Keratinocyte (primary cell): ENCODE measurements around the gene TBX3. TPM values are rescaled to one million over a fixed set of nuclear protein-coding genes. Genes with fewer than 3 reads are reported as not detected.

Source experiments
- DNase-seq: peaks from one replicate; pipeline ENCODE4 v3.0.0-alpha.2; 2011; ENCODE audit warnings: low read depth, missing footprints, low spot score
- FAIRE-seq: peaks from 2 replicates; lab custom pipeline; 2011; peaks lifted over from hg19 to GRCh38; lab: Jason Lieb, UNC
- H2AFZ ChIP-seq: 2 replicates; pipeline ENCODE4 v1.6.0; 2012; ENCODE audit warnings: low read length, control low read depth, inconsistent platforms; ENCODE audit not compliant: control insufficient read depth
- H3K27ac ChIP-seq: 2 replicates; pipeline ENCODE4 v1.5.1; 2011; ENCODE audit warnings: low read length; ENCODE audit not compliant: control insufficient read depth, insufficient read depth
- H3K27me3 ChIP-seq: 3 replicates; pipeline ENCODE4 v1.6.0; 2011; ENCODE audit warnings: low read length; ENCODE audit not compliant: control insufficient read depth, insufficient read depth; ENCODE audit errors: extremely low read depth
- H3K36me3 ChIP-seq, 2 experiments: 2 replicates in 1 of 2; 3 replicates in 1 of 2; pipeline ENCODE4 v1.5.1; 2011; ENCODE audit warnings: low read length in 2 of 2, mild to moderate bottlenecking in 1 of 2; ENCODE audit not compliant: control insufficient read depth in 2 of 2, insufficient read depth in 2 of 2; ENCODE audit errors: extremely low read depth in 1 of 2
- H3K4me1 ChIP-seq: 3 replicates; pipeline ENCODE4 v1.5.1; 2011; ENCODE audit warnings: low read length; ENCODE audit not compliant: control insufficient read depth, insufficient read depth; ENCODE audit errors: extremely low read depth
- H3K4me2 ChIP-seq: 3 replicates; pipeline ENCODE4 v1.6.0; 2011; ENCODE audit warnings: low read depth, low read length; ENCODE audit not compliant: control insufficient read depth, insufficient read depth; ENCODE audit errors: extremely low read depth
- H3K4me3 ChIP-seq, 3 experiments: fragments of 200-600 bp in 1 of 3; sonication (generic) in 1 of 3; 2 replicates in 2 of 3; 3 replicates in 1 of 3; pipeline ENCODE4 v1.5.1; 2011 to 2016; ENCODE audit warnings: low read length in 3 of 3, mild to moderate bottlenecking in 3 of 3, control low read depth in 2 of 3, inconsistent platforms in 1 of 3, low read depth in 1 of 3, mixed read lengths in 1 of 3, mixed run types in 1 of 3, moderate library complexity in 1 of 3; ENCODE audit not compliant: control insufficient read depth in 2 of 3, insufficient read depth in 2 of 3; ENCODE audit errors: extremely low read depth in 1 of 3
- H3K79me2 ChIP-seq: 2 replicates; pipeline ENCODE4 v1.6.0; 2012; ENCODE audit warnings: low read length; ENCODE audit not compliant: control insufficient read depth, insufficient read depth
- H3K9ac ChIP-seq: 3 replicates; pipeline ENCODE4 v1.6.0; 2011; ENCODE audit warnings: low read length; ENCODE audit not compliant: control insufficient read depth, insufficient read depth; ENCODE audit errors: extremely low read depth
- H3K9me1 ChIP-seq: 3 replicates; pipeline ENCODE4 v1.6.0; 2011; ENCODE audit warnings: low read length; ENCODE audit not compliant: control insufficient read depth, insufficient read depth; ENCODE audit errors: extremely low read depth
- H3K9me3 ChIP-seq: 2 replicates; pipeline ENCODE4 v1.5.1; 2012; ENCODE audit warnings: low read depth, low read length; ENCODE audit not compliant: control insufficient read depth
- H4K20me1 ChIP-seq: 3 replicates; pipeline ENCODE4 v1.6.0; 2011; ENCODE audit warnings: low read length; ENCODE audit not compliant: control insufficient read depth, insufficient read depth; ENCODE audit errors: extremely low read depth
- CTCF ChIP-seq, 3 experiments: IDR thresholded peaks in 1 of 3; conservative IDR thresholded peaks in 1 of 3; optimal IDR thresholded peaks in 1 of 3; 2 replicates in 2 of 3; 3 replicates in 1 of 3; pipeline versions ENCODE3 to v1.5.1; 2011; ENCODE audit warnings: low read length in 3 of 3, mild to moderate bottlenecking in 3 of 3, moderate library complexity in 2 of 3, control low read depth in 1 of 3, inconsistent platforms in 1 of 3; ENCODE audit not compliant: insufficient read depth in 2 of 3; ENCODE audit errors: extremely low read depth in 1 of 3
- EZH2 ChIP-seq: IDR thresholded peaks from one replicate; pipeline ENCODE4 v1.6.1; 2012; ENCODE audit warnings: inconsistent platforms, mild to moderate bottlenecking, low read length, moderate library complexity
- dilution Hi-C: fragments of 300-500 bp; cut with MboI; formaldehyde crosslinking; loops from one replicate; pipeline ENCODE4 v1.7.0; 2020; ENCODE audit warnings: low sequenced_read_pairs; ENCODE audit not compliant: extremely low pct_ligation_motif_present
- polyA plus RNA-seq, 5 experiments: library from polyadenylated mRNA; depleted of rRNA in 3 of 5; stranded (reverse) in 3 of 5; stranded (forward) in 1 of 5; unstranded in 1 of 5; fragments of >200 nt; gene quantifications; 1 replicate in 1 of 5; 2 replicates in 3 of 5; 3 replicates in 1 of 5; pipeline versions ENCODE4 v1.2.1 to v1.2.3, GENCODE V29; 2011 to 2012; ENCODE audit warnings: missing spikeins in 2 of 5, low read depth in 1 of 5, low replicate concordance in 1 of 5

TBX3 gene
- polyA plus RNA-seq, 1 donor (not counting 4 experiments of a cell fraction or from before 2014, with no cell fraction given) = 7.8 TPM

GRCh38 chr12:114711689-114712152 lies 27.7 kb upstream of the TBX3 start:
- no peaks in the 10 kb centered on the region for H3K36me3 ChIP-seq
- peaks cover 5% of the 10 kb centered on the region for H3K9me3 ChIP-seq
- no peak overlapping the region for H3K27ac ChIP-seq
- H3K4me2 ChIP-seq = no peak overlapping the region
- no peaks in the 10 kb centered on the region for H4K20me1 ChIP-seq
- no peaks in the 10 kb centered on the region for H3K9me1 ChIP-seq
- FAIRE-seq (no peak), DNase-seq (no peak)
- no peak overlapping the region for H3K9ac ChIP-seq
- dilution Hi-C loops = no loop called here
- H3K79me2 ChIP-seq = no peaks in the 10 kb centered on the region
- H3K4me1 ChIP-seq = no peaks in the 10 kb centered on the region
- H2AFZ ChIP-seq = no peak overlapping the region
- TF ChIP-seq EZH2 (no peak), CTCF (optimal IDR thresholded peaks at IDR 0.05 in 1 of 3, IDR thresholded peaks at IDR 0.05 in 1 of 3, conservative IDR thresholded peaks at IDR 0.05 in 1 of 3; ENCODE audit: extremely low read depth in 1 of 3, insufficient read depth in 2 of 3, low read length in 3 of 3) (no peak)
- no peaks in the 10 kb centered on the region for H3K27me3 ChIP-seq
- no peak overlapping the region for H3K4me3 ChIP-seq

- Histone ChIP-seq H3K9ac (no peak overlapping the region), H3K27ac (no peak overlapping the region), H3K4me1 (no peaks in the 10 kb centered on the region), H3K9me3 (peaks cover 5% of the 10 kb centered on the region), H3K79me2 (no peaks in the 10 kb centered on the region), H3K4me2 (no peak overlapping the region), H3K9me1 (no peaks in the 10 kb centered on the region), H4K20me1 (no peaks in the 10 kb centered on the region), H3K4me3 (no peak overlapping the region), H3K36me3 (no peaks in the 10 kb centered on the region), H2AFZ (no peak overlapping the region), H3K27me3 (no peaks in the 10 kb centered on the region)
- TF ChIP-seq CTCF (optimal IDR thresholded peaks at IDR 0.05 in 1 of 3, IDR thresholded peaks at IDR 0.05 in 1 of 3, conservative IDR thresholded peaks at IDR 0.05 in 1 of 3; ENCODE audit: extremely low read depth in 1 of 3, insufficient read depth in 2 of 3, low read length in 3 of 3) = no peak
- no peak for TF ChIP-seq EZH2
- no peak for FAIRE-seq
- dilution Hi-C loops = no loop called here
- DNase-seq = no peak
Measured at GRCh38 chr12:114710151-114710550, 26.2 kb upstream of the TBX3 start.
